Hematopoietic multipotent progenitor cell treated with erythropoietin and hydrocortisone succinate and interleukin-3 and kit ligand, for 15 days (in vitro differentiated cells): Measurements from ENCODE around the gene CCR9.
A peak's percentile ranks its signal among the peaks of the same experiment; 100 is the strongest.
"Not testable (repeated sequence)": the region's sequence is repeated elsewhere in the genome, so short reads cannot be mapped to it uniquely, and the experiment has no call there.

ENCODE experiments used
- DNase-seq: peaks from one replicate; pipeline ENCODE4 v3.0.0-alpha.2; 2015; ENCODE audit warnings: low spot score

The CCR9 gene, protein sequence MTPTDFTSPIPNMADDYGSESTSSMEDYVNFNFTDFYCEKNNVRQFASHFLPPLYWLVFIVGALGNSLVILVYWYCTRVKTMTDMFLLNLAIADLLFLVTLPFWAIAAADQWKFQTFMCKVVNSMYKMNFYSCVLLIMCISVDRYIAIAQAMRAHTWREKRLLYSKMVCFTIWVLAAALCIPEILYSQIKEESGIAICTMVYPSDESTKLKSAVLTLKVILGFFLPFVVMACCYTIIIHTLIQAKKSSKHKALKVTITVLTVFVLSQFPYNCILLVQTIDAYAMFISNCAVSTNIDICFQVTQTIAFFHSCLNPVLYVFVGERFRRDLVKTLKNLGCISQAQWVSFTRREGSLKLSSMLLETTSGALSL

DNA sequence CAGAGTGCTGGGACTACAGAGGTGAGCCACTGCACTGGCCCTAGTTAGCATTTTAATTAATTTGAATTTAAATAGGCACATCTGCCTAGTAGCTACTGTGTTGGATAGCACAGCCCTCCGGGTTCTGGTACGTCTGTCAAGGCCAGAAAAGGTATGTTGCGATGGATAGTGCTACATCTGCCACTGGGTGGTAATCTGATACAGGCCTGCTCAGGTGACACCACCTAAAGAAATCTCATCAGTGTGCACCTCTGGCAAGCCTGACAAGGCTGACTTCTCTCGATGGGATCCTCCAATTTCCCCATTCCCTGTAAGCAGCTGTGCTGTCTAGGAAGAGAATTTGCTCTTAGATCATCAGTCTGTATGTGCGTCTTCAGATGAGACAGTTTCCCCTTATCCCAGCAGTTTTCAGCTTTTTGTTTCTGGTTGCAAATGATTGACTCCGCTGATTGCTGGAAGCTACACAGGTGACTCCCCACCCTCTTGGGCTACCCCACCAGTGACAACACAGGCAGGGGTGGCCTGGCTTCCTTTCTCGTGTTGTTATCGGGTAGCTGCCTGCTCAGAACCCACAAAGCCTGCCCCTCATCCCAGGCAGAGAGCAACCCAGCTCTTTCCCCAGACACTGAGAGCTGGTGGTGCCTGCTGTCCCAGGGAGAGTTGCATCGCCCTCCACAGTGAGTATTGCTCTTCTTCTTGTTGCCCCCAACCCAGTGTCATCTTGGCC, at the start of gene CCR9:
Gene CCR9 (plus strand): TSS at position 565 of the 727 bp plus-strand sequence. CDS start 8,391 bp downstream, outside the sequence.
- no peak for DNase-seq

DNA sequence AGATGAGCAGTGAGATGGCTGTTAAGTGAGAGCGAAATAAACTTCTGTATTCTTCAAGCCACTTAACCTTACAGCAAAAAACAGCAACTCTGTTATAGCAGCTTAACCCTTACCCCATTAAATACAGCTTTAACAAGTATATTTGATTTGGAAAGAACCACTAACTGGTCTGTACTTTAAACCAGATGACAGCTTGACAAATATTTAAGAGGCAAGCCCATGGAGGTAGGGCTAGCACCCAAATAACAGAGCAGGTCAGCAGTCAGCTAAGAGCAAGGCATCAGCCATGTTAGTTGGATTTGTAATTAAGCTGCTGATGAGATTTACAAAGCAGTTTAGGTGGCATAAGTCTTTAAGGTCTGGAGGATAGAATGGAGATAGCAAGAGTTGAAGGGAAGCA, 47.9 kb upstream of the CCR9 start:
- DNase-seq, result no peak

DNA sequence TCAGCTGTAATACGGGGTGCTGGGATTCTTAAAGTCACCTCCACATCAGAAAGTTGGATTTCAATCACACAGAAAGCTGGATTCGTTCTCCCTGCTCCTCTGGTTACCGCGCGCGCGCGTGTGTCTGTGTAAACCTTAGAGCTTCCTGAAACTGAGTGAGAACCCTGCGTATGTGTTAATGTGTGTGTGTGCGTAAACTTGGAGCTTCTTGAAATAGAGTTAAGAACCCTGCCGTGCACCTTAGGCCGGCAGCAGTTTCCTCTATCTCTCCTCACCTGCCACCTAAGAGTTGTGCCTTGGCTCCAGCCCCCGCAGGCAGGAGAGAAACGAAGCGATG, 45.0 kb upstream of the CCR9 start:
- peak; percentile 7 for DNase-seq

DNA sequence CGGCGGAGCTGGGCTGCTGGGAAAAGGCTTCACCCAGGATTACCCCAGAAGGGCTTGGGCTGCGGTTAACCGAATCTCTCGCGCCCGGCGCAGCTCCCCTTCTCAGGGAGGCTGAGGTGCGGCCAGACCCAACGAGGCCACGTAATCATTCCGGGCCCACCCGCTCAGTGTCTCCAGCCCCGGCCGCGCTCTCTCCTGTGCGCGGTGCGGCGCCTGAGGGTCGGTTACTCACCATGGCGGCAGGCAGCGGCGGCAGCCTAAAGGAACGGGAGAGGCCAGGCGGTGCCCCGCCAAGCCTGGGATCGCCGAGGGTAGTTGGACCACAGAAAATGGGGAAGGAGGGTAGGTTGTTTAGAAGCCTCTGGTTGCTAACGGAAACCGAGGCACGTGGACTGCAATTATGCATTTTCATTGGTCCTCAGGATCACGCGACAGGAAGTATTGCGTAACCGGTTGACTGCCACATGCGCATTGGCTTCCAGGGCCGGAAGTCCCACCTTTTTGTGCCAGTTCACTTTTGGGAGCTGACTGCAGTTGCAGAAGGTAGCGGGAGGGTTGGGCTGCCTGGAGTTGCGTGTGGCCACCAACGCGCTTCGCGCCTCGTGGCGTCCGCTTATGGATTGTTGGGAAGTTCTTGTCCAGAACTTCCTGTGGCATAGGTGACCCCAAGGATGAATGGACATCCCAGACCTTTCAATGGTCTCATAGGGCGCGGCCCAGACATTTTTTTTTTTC, 44.4 kb upstream of the CCR9 start, which contains the start of gene LZTFL1:
Gene LZTFL1 (minus strand): TSS at position 363 of the 735 bp plus-strand sequence. CDS start 128 bp downstream, at position 235.
- DNase-seq, result peak; percentile 92

DNA sequence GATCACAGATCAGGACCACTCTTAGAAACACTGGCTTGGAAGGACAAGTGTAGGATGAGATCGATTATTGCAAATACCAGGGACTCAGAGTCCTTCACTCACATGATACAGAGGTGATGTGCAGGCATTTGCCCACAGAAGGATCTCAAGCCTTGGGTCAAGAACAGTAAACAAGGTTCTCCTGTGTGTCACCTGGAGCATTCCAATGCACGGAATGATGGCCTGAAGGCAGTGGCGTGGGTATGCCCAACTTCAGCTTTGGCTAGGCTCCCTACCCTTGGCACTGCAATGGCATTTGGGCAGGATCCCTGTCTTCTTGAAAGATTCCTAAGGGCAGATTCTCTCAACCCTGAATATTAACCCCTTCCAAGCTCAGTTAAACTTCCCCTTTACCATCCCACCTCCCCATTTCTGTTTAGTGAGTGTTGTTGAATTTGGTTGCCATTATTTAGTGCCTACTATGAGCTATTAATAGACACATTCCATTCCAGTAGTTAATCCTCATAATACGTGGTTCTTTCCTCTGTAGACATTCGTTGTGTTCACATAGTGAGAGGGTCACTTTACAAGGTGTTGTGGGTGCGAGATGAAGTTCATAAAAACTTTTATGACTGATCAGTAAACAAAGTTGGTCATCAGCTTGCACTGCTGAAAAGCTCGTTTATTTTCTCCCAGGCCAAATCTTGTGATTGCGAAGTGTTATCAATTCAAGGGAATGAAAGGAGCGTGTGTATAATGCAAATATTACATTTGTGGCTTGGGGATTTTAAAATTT, 43.3 kb upstream of the CCR9 start:
- no peak for DNase-seq

DNA sequence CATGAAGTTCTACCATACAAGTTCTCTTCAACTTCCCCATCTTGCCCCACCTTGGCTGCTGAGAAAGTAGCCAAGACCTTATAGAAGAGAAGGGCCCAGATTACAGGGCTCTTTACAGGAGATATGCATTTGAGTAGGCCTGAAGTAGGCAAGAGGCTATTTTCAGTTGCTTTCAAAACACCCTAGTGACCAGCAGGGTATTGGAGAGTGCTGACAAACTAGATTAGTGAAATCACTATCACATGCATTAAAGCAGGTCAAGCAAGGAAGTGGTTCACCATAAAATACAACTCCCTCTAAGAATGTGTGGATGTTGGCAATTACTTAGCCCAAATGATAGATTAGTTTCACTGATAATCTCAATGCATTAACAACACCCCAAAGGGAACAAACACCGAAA, 41.7 kb upstream of the CCR9 start:
- no peak for DNase-seq

DNA sequence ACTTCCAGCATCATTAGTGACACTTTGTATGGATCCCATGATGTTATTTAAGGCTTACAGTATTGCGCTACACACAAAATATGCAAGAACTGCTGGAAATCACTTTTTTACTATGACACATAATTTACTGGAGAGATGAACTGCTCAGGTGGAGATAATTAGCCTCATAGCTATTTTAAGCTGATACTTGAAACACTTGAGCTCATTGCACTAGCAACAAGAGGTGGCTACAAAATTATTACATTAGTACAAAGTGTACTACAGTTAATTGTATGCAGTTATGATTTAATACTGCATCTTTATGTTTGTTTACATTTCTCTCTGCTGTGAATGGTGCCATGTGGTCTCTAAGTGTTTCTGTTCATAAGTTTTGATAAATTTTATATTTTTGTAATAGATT, 38.0 kb upstream of the CCR9 start:
- DNase-seq, result no peak

DNA sequence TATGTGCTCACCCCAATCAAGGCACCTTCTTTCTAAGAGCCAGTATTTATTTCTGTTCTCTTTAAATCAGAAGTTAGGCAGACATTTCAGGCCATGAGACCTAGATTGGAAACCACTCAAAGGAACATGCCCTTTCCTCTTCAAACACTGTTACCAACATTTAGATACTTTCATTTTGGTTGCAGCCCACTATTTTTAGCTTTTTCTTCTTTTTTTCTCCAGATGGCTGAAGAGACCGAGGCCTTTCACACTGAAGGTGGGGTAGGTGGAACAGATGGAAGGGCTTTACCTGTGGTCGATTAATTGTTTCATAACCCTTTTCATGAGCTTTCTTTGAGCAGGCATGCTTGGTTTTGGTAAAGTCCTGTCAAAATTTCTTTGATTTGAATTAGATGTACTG, 33.5 kb upstream of the CCR9 start:
- no peak for DNase-seq

DNA sequence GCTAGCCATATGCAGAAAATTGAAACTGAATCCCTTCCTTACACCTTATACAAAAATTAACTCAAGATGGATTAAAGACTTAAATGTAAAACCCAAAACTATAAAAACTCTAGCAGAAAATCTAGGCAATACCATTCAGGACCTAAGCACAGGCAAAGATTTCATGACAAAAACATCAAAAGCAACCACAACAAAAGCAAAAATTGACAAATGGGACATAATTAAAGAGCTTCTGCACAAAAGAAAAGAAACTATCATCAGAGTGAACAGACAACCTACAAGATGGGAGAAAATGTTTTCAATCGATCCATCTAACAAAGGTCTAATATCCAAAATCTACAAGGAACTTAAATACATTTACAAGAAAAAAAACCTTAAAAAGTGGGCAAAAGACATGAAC, 30.0 kb upstream of the CCR9 start:
- not testable (repeated sequence) for DNase-seq

DNA sequence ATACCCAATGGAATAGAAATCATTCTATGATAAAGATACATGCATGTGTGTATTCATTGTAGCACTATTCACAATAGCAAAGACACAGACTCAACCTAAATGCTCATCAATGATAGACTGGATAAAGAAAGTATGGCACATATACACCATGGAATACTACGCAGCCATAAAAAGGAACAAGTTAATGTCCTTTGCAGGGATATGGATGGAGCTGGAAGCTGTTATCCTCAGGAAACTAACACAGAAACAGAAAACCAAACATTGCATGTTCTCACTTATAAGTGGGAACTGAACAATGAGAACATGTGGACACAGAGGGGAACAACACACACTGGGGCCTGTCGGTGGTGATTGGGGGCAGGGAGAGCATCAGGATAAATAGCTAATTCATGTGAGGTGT, 29.3 kb upstream of the CCR9 start:
- not testable (repeated sequence) for DNase-seq

DNA sequence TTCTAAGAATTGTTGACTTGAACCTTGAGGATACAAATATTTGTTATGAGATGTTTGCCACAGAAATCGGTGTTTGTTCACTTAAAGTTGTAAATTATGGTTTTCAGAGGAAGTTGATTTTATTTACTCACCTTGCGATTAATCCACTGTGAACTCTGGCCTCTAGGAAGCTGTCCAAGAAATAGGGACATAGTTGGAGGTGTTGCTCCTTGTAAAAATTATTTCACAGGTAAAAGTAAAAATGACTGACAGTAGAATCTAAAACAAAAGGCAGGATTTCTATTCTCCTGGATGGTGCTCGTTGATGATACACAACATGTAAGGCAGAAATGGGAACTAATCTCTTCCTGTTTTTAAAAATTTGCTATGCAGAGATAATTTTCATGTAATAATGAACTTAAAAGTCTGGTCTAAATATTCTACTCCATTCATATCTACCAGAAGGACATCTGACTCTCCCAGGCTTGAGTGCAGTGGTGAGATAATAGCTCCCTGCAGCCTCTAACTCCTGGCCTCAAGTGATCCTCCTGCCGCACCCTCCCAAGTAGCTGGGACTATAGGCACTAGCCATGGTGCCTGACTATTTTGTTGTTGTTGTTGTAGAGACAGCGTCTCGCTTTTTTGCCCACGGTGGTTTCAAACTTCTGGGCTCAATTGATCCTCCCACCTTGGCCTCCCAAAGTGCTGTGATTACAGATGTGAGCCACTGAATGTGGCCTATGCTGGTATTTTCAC, 27.4 kb upstream of the CCR9 start:
- DNase-seq, result peak; percentile 77

DNA sequence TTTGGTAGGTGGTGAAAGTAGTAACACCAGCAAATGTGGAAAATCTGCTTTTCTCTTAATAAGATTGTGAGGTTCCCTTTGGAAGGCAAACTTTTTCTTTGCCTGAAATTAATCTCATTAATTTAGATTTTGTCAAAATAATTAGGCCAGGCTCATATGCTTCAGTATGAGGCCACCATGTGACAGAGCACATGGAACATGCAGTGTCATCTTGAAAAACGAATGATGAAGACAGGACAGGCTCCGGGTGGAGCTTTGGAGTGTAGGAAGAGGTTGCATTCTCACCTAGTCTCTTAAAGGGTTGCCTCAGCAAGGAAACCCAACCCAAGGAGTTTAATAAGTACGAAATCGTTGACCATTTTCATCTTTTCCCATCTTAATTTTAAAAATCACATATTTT, 25.9 kb upstream of the CCR9 start:
- DNase-seq, result peak; percentile 6

DNA sequence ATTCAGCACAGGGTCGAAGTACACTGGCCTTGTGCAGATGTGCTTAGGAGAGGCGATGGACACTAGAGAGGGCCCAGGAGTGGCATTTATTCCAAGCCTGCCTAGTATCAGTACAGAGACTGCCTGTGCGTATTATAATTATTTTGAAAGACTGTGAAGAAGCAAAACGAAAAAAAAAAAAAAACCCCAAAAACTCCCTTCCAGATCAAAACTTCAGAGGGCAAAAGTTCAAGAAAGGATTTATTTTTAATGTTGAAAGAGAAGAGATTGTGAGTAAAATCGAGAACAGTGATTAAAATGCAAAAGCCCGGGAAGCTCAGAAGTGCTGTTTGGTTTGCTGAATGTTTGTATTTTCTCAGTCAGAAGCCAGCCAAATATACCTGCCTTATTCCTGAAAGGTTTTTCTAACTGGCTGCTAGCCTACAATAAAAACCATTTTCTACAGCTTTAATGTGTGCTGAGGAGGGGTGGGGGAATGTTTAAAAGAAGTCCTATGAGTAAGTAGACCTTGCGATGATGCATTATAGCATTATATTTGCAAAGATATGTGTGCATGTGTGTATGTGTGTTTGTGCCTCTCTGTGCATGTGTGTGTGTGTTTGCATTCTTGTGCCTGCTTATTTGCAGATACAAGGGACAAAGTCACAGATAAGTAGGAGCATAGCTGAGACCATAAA, 25.2 kb upstream of the CCR9 start:
- no peak for DNase-seq

DNA sequence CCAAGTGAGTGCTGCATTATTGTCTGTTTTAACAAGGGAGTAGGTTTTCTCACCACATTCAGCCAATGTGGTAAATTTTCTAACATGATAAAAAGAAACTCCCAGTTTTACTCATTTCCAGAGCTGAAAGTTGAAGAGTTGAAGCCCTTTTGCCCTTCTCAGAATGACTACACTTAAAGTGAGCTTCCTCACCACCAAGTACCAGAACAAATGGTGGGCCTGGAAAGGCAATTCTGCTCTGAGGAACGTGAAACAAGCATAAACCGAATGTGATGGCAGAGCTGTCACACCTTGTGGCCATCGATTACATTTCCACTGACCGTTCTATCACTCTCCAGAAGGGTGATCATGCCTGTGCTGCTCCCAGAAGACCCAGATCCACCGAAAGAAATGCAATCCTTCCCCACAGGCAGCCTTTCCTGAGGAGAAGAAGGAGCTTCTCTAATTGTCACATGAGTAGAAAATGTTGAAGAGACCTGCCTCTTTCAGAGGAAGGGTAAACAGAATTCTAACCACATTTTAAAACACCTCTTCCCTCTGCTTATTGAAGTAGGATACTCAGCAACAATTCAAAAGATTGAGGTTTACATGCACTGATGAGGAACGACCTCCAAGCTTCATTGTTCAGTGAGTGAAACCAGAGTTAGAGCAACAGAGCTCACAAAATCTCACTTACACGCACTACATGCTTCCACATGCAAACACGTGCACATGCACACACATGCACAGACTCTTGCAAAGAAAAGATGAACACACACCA, 21.4 kb upstream of the CCR9 start:
- no peak for DNase-seq

DNA sequence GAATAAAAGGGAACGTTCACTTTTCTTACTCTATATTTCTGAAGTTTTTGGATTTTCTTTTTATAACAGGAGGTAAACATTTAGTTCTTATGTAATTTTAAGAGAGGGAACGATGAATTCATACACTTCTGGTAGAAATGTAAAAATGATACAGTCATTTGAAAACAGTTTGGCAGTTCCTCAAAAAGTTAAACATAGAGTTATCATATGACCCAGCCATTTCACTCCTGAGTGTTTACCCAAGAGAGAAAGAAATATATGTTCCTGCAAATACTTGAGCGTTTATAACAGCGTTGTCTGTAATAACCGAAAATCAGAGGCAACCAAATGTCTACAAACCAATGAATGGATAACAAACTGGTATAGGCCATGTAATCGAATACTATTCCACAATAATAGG, 20.8 kb upstream of the CCR9 start:
- no peak for DNase-seq

DNA sequence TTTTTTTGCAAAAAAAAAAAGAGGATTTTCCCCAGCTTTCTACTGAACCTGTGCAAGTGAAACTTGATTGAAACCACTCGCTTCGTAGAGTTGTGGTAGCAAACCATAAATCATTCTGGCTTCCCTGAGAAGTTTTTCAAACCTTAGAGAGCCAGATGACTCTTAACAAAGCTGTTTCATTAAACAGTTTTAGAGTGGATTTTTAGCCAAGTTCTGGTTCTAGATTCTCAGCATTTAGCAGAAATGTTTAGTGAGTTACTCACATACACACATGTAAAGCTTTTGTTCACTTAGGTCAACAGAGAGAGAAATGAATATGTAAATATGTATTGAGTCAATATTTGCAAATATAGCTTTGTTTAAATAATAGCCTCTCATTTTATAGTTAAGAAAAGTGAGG, 18.1 kb upstream of the CCR9 start:
- no peak for DNase-seq

DNA sequence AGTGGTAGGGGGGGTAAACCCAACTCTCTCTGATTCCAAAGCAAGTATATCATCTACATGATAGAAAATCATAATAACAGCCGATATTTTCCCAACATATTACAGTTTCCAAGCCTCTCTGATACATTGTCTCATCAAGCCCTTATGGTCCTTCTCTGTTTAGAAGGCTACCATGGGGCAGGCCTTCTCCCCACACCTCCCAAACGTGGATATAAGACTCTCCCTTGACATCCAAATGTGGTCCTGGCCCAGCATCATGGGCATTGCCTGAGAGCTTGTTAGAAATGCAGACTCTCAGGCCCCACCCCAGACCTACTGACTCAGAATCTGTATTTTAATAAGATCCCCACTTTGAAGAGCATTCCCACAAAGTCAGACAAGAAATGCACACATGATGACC, 17.7 kb upstream of the CCR9 start:
- DNase-seq, result no peak

DNA sequence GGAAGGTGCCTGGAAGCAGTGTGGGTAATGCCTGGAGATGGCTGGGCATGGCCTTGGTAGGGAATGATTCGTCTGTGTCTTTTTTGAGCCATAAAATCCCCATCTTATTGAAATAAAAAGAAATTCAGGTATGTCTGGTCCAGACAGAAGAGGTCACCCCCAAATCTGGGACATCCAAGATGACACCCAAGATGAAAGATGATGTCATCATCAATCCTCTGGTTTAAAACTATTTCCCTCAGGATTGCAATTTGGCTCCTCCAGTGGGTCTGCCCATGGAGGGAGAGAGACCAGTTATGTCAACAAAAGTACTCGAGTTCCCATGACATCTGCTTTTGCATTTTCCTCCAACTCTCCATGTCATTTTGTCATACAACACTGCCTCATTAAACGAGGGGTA, 16.7 kb upstream of the CCR9 start:
- DNase-seq, result no peak

DNA sequence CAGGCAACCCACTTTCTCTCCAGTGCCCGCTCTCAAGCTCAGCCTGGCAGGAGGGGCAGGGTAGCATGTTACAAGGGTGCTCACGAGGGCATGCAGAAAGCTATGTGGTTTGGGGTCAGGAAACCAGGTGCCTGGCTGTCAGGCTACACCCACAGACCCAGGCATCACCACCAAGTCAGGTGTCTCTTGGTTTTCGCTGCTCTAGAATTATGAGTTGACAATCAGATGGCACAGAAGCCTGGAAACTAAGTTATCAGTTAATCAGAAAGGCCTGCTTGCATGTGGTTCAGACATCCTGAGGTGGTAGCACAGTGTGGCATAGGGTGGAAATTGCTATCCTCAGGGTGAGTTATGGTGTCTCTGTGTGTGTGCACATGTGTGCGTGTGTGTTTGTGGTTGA, 16.2 kb upstream of the CCR9 start:
- DNase-seq, result no peak

DNA sequence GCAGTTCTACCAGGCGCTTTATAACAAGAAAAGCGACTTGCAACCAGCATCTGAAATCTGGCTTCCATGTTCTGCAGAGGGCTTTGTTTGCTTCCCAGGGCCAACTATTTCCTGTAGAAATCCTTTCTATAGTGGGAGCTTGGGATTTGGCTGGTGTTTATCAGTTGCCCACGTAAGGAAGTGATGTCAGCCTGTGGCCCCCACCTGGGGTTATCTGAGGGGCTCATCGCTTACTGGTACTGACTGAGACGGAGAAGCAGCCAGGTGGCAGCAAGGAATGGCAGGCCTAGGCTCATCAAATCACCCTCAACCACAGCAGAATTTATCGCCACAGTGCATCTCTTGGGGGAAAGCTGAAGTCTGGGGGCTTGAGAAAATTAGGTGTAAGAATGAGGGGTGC, 14.6 kb upstream of the CCR9 start:
- no peak for DNase-seq
